Prostate gland (tissue), 2 donors: ENCODE measurements around the gene CCER1. TPM values are rescaled to one million over a fixed set of nuclear protein-coding genes. Genes with fewer than 3 reads are reported as not detected.

ENCODE experiments used
- DNase-seq: peaks from one replicate; pipeline ENCODE4 v3.0.0-alpha.2; 2019; ENCODE audit warnings: low spot score
- H3K27ac ChIP-seq, 2 donors: fragments of 200-600 bp; sonication (generic); 2 replicates each; pipeline ENCODE4 v1.5.1; 2017 to 2019
- H3K27me3 ChIP-seq: fragments of 200-600 bp; sonication (generic); replicated peaks from 2 replicates; pipeline ENCODE4 v1.5.1; 2019; ENCODE audit not compliant: insufficient read depth
- H3K36me3 ChIP-seq, 2 donors: fragments of 200-600 bp; sonication (generic); 1 replicate in 1 of 2; 2 replicates in 1 of 2; pipeline versions ENCODE4 v1.5.1 to v1.8.1; 2017 to 2019
- H3K4me1 ChIP-seq: fragments of 200-600 bp; sonication (generic); replicated peaks from 2 replicates; pipeline ENCODE4 v1.5.1; 2019
- H3K4me3 ChIP-seq, 2 donors: fragments of 200-600 bp; sonication (generic); 2 replicates each; pipeline ENCODE4 v1.5.1; 2017 to 2019
- H3K9me3 ChIP-seq: fragments of 200-600 bp; sonication (generic); 2 replicates; pipeline ENCODE4 v1.5.1; 2017
- POLR2A ChIP-seq: fragments of 450-650 bp; IDR thresholded peaks from one replicate; pipeline ENCODE4 v1.6.1; 2016; ENCODE audit warnings: antibody characterized with exemption, mild to moderate bottlenecking
- POLR2AphosphoS5 ChIP-seq: sonication (generic); formaldehyde crosslinking; IDR thresholded peaks from one replicate; pipeline ENCODE4 v1.6.1; 2017; ENCODE audit warnings: antibody characterized with exemption
- WGBS: methylation state at CpG from one replicate; pipeline ENCODE4 v1.1.5; 2018; 5-methylcytosine and 5-hydroxymethylcytosine counted together
- intact Hi-C: fragments of 100-400 bp; cut with DNase I; formaldehyde crosslinking; loops from one replicate; pipeline ENCODE4 v1.14.2; 2022
- total RNA-seq, 2 donors: library from RNA; depleted of rRNA; stranded (reverse); fragments of >200 nt; gene quantifications; one replicate each; pipeline ENCODE4 v1.1.0, GENCODE V29; 2016
- TF ChIP-seq, protein P1 (sequence below), 4 experiments: fragments of 200-600 bp in 2 of 4; fragments of 450-650 bp in 2 of 4; sonication (generic) in 2 of 4; IDR thresholded peaks; 1 replicate in 3 of 4; 2 replicates in 1 of 4; pipeline ENCODE4 v1.5.1; 2016 to 2019; ENCODE audit warnings: antibody characterized with exemption in 4 of 4, mild to moderate bottlenecking in 2 of 4, moderate library complexity in 2 of 4

CCER1 gene
- total RNA-seq, 2 donors from 2014 or later = 3.0 TPM; not detected in 1

DNA sequence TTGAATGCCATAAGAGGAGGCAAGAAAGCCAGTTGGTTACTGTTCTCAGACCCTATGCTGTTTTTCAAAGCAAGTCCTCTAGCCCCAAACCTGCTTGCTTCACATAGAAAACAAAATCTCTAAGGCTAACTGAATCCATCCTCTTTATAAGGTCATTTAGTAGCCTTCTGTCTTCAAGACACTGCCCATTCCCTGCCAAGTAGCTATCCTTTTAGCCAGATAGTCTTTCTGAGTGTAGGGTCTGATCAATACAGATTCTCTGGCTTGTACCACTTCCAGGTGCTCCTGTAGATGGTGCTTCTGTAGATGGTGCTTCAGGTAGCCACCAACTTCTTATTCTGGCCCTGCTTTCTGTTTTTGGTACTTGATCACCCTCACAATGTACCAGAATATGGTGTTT, 15.9 kb upstream of the CCER1 start:
- DNase-seq = no peak
- intact Hi-C loops = no loop called here
- no peaks in the 10 kb centered on the region for H3K36me3 ChIP-seq
- no peak overlapping the region for H3K27ac ChIP-seq
- no peaks in the 10 kb centered on the region for H3K9me3 ChIP-seq
- no peaks in the 10 kb centered on the region for H3K4me1 ChIP-seq
- no peak overlapping the region for H3K4me3 ChIP-seq
- TF ChIP-seq, protein P1, sequence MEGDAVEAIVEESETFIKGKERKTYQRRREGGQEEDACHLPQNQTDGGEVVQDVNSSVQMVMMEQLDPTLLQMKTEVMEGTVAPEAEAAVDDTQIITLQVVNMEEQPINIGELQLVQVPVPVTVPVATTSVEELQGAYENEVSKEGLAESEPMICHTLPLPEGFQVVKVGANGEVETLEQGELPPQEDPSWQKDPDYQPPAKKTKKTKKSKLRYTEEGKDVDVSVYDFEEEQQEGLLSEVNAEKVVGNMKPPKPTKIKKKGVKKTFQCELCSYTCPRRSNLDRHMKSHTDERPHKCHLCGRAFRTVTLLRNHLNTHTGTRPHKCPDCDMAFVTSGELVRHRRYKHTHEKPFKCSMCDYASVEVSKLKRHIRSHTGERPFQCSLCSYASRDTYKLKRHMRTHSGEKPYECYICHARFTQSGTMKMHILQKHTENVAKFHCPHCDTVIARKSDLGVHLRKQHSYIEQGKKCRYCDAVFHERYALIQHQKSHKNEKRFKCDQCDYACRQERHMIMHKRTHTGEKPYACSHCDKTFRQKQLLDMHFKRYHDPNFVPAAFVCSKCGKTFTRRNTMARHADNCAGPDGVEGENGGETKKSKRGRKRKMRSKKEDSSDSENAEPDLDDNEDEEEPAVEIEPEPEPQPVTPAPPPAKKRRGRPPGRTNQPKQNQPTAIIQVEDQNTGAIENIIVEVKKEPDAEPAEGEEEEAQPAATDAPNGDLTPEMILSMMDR (IDR thresholded peaks at IDR 0.05) = no peak
- H3K27me3 ChIP-seq = no peaks in the 10 kb centered on the region

- no peaks in the 10 kb centered on the region for H3K4me1 ChIP-seq
- no peak for TF ChIP-seq POLR2AphosphoS5
- TF ChIP-seq POLR2A = no peak
- TF ChIP-seq, protein P1 (IDR thresholded peaks at IDR 0.05) = no peak
- H3K27ac ChIP-seq = no peak overlapping the region
- no peaks in the 10 kb centered on the region for H3K9me3 ChIP-seq
- no peak for DNase-seq
- no peak overlapping the region for H3K4me3 ChIP-seq
- intact Hi-C loops = no loop called here
- no peaks in the 10 kb centered on the region for H3K27me3 ChIP-seq
- H3K36me3 ChIP-seq = no peaks in the 10 kb centered on the region
These were observed 15.5 kb upstream of the CCER1 start for GRCh38 chr12:90970471-90970870.

DNA sequence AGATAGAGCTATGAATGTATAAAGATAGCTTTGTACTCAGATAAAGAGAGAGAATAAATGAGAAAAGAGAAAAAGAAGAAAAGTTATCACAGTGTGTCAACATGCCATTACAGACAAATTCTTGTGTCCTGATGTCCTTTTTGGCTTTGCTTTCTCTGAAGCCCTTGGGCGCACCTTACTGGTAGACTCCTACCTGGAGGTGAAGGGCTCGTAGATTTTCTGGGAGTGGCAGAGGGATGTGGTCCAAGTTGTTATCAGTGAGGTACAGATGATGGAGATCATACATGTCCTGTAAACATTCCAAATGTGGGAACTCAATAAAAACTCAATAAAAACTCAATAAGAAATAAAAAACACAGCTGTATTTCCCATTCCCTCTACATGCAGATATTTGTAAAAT, 14.9 kb upstream of the CCER1 start:
- H3K4me1 ChIP-seq = no peaks in the 10 kb centered on the region
- 91% methylated on average over 2 of the region's 2 CpGs for WGBS
- no peak overlapping the region for H3K4me3 ChIP-seq
- DNase-seq = no peak
- H3K9me3 ChIP-seq = no peaks in the 10 kb centered on the region
- TF ChIP-seq, protein P1 (IDR thresholded peaks at IDR 0.05) = no peak
- no peak for TF ChIP-seq POLR2A
- TF ChIP-seq POLR2AphosphoS5 = no peak
- H3K27me3 ChIP-seq = no peaks in the 10 kb centered on the region
- intact Hi-C loops = no loop called here
- no peak overlapping the region for H3K27ac ChIP-seq
- H3K36me3 ChIP-seq = no peaks in the 10 kb centered on the region

GRCh38 chr12:90969346-90969745, 14.4 kb upstream of the CCER1 start:
- intact Hi-C loops = no loop called here
- Histone ChIP-seq H3K4me3 (no peak overlapping the region), H3K9me3 (no peaks in the 10 kb centered on the region), H3K4me1 (no peaks in the 10 kb centered on the region), H3K36me3 (no peaks in the 10 kb centered on the region), H3K27me3 (no peaks in the 10 kb centered on the region), H3K27ac (no peak overlapping the region)
- WGBS = 3% methylated on average over 1 of the region's 1 CpG
- DNase-seq = no peak
- no peak for TF ChIP-seq POLR2A

DNA sequence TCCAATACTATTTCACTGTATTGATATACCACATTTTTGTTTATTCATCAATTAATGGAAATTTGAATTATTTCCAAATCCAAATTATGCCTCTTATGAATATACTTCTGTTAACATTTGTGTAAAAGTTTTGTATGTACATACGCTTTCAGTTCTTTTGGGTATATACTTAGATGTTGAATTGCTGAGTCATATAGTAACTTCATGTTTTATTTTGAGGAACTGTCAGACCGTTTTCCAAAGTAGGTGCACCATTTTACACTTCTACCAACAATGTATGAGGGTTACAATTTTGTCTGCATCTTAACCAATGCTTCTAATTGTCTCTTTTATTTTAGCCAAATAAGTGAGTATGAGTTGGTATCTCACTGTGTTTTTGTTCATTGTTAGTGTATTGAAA, 10.2 kb upstream of the CCER1 start:
- DNase-seq = no peak
- H3K27me3 ChIP-seq = no peaks in the 10 kb centered on the region
- 87% methylated on average over 2 of the region's 2 CpGs for WGBS
- no peak overlapping the region for H3K4me3 ChIP-seq
- no peak overlapping the region for H3K27ac ChIP-seq
- no peaks in the 10 kb centered on the region for H3K9me3 ChIP-seq
- no peaks in the 10 kb centered on the region for H3K36me3 ChIP-seq
- intact Hi-C loops = no loop called here
- TF ChIP-seq POLR2AphosphoS5 (no peak), POLR2A (no peak)
- TF ChIP-seq, protein P1 (IDR thresholded peaks at IDR 0.05) = no peak
- no peaks in the 10 kb centered on the region for H3K4me1 ChIP-seq
